Head of caudate nucleus (tissue), 42 donors: ENCODE measurements around the gene SLC9A4.
"Not testable (repeated sequence)": the region's sequence is repeated elsewhere in the genome, so short reads cannot be mapped to it uniquely, and the experiment has no call there.

Experiments
- DNase-seq, 42 donors: peaks; one replicate each; pipeline versions ENCODE4 v3.0.0 to v3.0.0-alpha.2; 2020 to 2021; ENCODE audit warnings: mixed read lengths in 7 of 42
- intact Hi-C: fragments of 100-400 bp; cut with DNase I; formaldehyde crosslinking; loops from one replicate; pipeline ENCODE4 v1.15.0; 2022

The SLC9A4 gene

DNA sequence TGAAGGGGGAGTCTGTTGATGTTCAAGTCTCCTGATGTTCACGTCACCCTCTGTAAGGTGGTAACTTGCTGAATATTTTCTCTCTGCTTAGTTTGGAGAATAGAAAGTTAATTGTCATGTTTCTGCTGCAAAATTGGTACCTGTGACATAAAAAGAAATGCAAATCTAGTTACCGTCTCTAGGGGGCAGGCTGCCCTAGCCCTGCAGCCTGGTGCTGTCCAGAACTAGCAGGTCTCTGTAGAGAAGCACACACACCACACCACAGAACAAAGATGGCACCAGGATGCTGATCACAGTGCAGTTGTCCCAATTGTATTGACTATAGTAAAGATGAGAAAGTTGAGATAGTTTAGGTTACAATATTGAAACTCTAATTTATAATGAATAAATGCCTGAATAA, 47.0 kb downstream of the SLC9A4 start:
- intact Hi-C loops = no loop called here
- DNase-seq = peak in 1 of 42 donors; percentile 24

DNA sequence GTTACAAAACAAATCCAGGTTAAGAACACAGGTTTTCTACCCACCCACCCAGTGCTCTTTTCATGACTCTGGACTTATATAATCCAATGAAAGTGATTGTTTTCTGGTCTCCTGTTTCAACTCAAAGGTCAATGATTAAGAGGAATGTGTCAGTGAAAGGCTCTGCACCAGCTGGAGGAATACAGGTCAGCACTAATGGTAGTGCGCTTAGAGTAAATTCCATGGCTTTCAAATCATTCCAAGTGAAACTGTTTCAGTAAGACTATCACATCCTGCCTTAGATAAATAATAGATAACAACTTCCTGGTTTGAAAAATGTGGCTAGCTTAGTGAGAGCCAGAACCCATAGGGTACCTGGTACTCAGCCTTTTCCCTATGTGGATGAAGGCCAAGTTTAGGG, 47.8 kb downstream of the SLC9A4 start:
- intact Hi-C loops = no loop called here
- DNase-seq = no peak

DNA sequence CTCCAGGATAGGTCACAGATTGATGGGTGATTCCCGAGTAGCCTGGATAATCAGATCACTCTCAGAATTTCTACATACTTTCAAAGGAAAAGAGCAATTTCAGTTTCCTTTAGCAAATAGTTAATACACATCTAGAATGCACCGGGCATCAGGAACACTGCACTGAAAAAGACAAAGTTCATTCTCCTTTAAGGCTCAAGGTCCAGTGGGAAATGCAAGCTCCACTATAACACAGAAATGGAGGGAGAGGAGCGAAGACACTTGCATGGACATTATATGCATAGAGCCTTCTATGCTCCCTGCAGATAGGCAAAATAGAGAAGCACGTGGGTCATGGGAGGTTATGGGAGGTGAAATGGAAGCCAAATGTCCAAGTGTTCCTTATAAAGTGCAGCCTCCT, 49.1 kb downstream of the SLC9A4 start:
- intact Hi-C loops = no loop called here
- no peak for DNase-seq

DNA sequence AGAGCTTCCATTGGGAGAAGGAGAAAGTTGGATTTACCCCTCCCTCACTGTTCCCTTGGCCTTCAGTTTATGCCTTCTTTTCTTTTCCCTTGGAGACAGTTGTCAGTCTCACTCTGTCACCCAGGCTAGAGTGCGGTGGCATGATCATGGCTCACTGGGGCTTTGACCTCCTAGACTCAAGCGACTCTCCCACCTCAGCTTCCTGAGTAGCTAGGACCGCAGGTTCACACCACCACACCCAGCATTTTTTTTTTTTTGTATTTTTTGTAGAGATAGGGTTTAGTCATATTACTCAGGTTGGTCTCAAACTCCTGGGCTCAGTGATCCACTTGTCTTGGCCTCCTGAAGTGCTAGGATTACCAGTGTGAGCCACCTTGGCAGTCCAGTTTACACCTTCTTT, 49.9 kb downstream of the SLC9A4 start:
- intact Hi-C loops = no loop called here
- no peak for DNase-seq

DNA sequence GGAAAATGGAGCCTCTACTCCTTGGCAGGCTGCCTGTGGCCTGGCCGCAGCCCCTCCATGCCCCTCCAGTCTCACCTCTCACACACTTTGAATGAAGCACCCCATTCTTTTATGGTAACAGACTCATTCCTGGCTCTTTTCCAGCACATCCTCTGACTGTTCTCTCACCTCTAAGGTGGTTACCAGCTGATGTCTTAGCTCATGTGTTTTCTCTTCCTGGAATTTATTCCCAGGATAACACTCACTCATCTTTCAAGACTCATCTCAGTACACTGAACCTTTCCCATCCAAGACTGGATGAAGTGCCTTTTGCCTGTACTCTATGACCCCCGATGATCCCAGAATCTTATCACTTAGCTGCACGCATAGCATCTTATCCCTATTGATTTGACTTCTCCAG, 50.6 kb downstream of the SLC9A4 start:
- intact Hi-C loops = no loop called here
- no peak for DNase-seq

DNA sequence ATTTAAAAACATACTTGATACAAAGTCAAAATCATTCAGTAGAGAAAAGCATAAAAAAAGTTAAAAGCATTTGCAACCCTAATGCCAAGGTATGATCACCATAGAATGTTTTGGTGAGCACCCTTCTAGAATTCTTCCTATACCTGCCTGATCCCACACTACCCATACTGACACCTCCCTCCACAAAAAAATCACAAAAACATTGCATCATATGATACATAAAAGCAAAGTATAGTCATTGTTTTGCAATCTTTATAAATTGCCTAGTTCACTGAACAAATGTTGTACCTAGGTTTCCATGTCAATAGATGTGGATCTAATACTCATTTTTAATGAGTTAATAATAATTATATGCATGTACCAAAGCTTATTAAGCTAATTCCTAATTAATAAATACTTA, 54.1 kb downstream of the SLC9A4 start:
- intact Hi-C loops = no loop called here

DNA sequence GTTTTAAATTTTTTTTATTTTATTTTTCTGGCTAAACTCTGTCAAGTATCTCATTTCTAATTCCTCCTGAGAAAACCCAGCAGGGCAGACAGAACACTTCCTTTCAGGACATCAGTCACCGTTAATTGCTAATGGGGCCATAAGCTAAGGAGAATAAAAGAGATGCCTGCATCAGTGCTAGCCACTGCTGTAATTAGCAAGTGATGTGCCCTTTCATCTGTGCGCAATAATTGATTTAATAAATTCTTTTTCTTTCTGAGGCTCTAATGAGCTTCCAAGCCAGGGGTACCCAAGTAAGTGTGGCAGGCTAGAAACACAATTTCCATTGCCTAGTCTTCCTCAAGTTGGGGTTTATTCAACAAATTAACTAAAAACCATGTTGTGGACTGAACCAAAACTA, 65.5 kb downstream of the SLC9A4 start:
- intact Hi-C loops = no loop called here
- no peak for DNase-seq

More for the DNA sequence above, 54.1 kb downstream of the SLC9A4 start:
- DNase-seq = no peak

DNA sequence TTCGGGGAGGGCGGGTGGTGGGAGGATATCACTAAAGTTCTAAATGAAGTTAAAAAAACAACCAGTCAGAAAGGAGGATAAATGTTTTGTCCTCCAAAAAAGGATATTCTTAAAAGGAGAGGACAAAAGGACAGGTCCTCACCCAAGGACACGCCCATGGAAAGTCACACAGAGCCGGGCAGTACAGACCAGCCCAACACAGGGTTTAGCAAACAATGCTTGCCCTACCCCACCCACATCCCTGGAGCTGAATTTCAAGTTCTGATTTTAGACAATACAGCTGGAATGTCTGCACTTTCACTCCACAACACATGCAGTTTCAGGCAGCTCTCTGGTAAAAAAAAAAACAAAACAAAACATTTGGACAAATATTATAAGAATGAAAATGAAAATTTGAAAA, 67.9 kb downstream of the SLC9A4 start:
- intact Hi-C loops = no loop called here
- no peak for DNase-seq

DNA sequence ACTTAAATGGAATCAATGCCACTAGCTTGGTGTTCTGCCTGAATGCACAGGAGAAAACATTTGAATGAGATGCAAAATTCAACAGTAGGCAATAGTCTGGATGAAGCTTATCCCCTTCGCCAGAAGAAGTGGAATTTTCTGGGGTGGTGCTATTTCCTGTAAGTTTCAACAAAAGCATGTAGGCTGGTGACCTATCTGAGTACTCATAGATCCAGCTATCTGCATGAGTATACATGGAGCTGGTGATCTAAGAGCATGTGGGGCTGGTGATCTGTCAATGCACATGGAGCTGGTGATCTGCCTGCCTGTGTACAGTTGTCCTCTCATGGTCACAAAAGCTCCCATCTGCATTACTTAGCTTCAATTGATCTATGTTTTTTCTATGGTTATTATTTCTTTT, 71.2 kb downstream of the SLC9A4 start:
- intact Hi-C loops = no loop called here

DNA sequence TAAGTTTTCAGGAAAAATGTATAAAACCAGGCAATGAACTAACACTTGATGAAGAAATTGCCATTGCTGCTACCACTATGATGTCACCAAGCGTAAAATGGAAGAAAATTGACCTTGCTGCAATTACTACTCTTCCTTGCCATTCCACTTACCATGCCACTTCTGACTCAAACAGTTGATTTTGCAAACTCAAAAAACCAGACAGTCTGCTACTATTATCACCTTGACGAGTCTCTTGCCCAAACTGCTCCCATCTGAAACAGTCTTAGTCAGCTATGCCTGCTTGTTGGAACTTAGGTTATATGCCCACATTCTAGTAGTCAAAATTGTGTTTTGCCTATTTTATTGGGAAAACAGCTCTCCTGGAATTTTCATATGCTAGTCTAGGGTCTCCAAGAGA, 74.4 kb downstream of the SLC9A4 start:
- DNase-seq = no peak
- intact Hi-C loops = no loop called here

More for the DNA sequence above, 71.2 kb downstream of the SLC9A4 start:
- DNase-seq = no peak

DNA sequence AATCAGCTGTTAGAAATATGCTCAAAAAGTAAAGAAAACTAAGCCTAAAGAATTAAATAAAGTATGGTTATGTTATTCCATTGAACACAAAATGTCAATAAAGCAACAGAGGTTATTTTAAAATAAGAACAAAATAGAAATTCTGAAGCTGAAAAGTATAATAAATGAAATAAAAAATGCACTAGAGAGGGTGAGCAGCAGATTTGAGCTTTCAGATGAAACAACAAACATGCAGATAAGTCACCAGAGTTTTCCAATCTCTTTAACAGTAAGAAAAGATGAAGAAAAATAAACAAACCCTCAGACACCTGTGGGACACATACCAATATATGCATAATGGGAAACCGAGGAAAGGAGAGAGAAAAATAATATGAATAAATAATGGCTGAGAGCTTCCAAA, 76.0 kb downstream of the SLC9A4 start:
- DNase-seq = no peak
- intact Hi-C loops = no loop called here

DNA sequence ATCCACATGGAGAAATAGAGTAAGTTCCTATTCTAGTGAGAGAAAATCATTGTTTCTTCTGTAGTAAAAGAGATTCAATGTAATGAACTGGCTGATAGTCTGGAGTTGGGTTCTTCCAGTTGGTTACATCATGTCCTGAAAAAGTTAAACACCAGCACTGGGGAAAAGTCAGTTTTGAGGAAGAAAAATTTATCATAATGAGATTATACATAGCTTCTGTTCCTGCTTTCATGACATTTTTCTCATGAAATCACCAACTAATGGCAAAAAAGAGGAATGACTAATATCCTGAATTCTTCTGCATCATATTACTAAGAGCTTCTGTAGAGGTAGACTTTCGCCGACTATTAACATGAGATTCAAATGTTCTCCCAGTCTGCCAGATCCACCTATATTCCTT, 77.1 kb downstream of the SLC9A4 start:
- intact Hi-C loops = no loop called here
- DNase-seq = no peak

DNA sequence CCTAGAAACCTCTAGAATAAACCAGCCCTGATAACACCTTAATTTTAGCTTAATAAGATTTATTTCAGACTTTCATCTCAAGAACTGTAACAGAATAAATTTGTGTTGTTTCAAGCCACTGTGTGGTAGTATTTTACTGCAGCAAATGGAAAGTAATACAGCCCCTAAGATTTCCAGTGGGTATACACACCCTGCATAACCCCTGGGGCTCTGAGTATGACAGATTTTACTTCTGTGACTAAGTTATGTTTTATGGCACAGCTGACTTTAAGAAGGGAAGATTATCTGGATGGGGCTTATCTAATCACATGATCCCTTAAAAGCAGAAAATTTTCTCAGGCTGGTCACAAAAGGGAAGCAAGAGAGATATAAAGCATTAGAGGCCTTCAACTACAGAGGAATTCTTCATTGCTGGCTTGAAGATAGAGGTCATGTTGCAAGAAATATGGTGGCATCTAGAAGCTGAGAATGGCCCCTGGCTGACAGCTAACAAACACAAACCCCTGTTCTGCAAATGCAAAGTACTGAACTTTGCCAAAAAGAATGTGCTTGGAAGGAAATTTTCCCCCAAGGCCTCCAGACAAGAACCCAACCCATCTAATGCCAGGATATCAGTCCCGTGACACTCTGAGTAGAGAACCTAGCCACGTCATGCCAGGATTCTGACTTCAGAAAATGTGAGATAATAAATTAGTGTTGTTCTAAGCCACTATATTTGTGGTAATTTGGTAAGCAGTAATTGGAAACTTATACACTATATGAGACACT, 78.5 kb downstream of the SLC9A4 start:
- DNase-seq = no peak
- intact Hi-C loops = no loop called here

DNA sequence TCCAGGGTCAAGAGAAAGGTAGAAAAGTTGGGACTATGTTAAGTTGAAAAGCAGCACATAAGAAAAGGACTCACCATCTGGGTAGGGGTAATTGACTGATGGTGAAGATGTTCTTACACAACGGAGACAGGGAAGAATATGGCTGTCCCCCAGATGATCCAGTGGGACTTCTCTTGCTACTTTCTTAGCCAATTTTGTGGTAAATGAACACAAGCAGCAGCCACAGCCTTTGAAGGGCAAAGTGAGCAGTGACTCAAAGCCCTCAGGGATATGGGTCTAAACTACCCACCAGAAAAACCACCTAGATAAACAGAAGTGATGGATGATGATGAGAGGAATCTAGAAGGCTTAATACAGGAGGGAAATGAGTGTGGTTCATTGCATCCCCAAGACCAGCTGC, 80.6 kb downstream of the SLC9A4 start:
- DNase-seq = no peak
- intact Hi-C loops = no loop called here

DNA sequence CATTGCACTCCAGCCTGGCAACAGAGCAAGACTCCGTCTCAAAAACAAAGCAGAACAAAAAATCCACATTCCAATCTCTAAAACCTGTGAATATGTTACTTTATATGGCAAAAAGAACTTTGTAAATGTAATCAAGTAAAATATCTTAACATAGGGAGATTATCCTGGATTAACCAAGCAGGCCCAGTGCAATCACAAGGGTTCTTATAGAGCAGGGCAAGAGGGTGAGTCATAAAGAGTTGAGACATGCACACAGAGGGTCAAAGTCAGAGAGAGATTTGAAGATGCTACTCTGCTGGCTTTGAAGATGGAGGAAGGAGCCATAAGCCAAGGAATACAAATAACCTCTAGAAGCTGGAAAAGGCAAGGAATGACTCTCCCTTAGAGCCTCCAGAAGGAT, 85.4 kb downstream of the SLC9A4 start:
- intact Hi-C loops = no loop called here
- DNase-seq = no peak

DNA sequence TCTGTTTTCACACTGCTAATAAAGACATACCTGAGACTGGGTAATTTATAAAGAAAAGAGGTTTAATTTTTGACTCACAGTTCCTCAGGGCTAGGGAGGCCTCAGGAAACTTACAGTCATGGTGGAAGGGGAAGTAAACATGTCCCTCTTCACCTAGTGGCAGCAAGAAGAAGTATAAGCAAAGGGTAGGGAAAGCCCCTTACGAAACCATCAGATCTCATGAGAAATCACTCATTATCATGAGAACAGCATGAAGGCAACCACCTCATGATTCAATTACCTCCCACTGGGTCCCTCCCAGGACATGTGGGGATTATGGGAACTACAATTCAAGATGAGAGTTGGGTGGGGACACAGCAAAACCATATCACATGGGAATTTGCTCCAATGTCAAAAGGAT, 89.5 kb downstream of the SLC9A4 start:
- DNase-seq, intact Hi-C loops: not testable (repeated sequence)

DNA sequence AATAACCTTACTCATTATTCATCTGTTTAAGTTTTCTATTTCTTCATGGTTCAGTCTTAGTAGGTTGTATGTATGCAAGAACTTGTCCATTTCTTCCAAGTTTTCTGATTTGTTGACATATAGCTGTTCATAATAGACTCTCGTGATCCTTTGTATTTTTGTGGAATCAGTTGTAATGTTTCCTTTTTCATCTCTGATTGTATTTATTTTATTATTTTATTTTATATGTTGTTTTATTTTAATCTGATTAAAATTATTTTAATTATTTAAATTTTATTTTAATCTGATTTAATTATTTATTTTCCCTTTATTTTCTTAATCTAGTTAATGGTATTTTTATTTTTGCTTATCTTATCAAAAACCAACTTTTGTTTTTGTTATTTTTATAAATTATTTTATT, 102.9 kb downstream of the SLC9A4 start:
- DNase-seq = no peak
- intact Hi-C loops = no loop called here

DNA sequence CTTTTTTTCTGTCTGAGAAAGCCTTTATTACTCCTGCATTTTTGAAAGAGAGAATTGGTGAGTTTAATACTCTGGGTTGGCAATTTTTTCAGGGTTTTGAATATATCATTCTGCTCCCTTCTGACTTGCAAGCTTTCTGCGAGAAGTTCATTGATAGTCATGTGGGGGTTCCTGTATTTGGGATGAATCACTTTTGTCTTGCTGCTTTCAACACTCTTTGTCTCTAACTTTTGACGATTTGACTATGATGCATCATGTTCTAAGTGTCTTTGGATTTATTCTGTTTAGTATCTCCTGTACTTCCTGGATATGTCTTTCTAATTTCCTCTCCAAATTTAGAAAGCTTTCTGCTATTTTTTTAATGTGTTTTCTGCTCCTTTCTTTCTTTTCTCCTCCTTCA, 105.3 kb downstream of the SLC9A4 start:
- intact Hi-C loops = no loop called here
- peak in 2 of 42 donors; percentile 5 to 16 for DNase-seq

DNA sequence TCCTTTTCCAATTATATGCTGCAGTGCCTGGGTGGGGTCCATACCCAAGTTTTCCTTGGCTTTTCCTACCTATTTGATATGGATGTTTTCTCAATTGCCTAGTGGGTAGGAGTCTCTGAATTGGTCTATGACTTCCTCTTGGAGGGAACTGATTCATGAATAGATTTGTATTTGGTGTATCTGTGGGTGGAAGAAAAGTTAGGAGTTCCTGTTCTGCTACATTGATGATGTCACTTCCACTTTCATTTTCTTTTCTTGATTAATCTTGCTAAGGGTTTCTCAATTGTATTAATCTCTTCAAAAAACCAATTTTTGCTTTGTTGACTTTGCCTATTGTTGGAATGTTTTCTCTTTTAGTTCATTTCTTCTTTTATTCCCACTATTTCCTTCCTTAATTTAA, 108.9 kb downstream of the SLC9A4 start:
- no peak for DNase-seq
- intact Hi-C loops = no loop called here

DNA sequence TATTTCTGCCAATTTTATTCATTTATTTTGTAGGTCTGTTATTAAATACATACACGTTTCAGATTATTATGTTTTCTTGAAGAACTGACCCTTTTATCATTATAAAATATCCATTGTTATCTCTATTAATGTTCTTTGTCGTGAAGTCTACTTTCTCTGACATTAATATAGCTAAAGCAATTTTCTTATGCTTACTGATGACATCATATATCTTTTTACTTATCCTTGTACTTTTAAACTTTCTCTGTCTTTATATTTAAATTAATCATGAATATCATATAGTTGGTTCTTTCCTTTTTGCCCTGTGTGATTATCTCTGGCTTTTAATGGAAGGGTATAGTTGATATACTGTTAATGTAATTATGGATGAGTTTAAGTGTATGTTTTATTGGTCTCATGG, 109.8 kb downstream of the SLC9A4 start:
- intact Hi-C loops = no loop called here

More for the DNA sequence above, 109.8 kb downstream of the SLC9A4 start:
- no peak for DNase-seq
